GM21360 (cell line): ENCODE results near the gene CTH.
"Not testable (repeated sequence)": the region's sequence is repeated elsewhere in the genome, so short reads cannot be mapped to it uniquely, and the experiment has no call there.

Experiments
- ATAC-seq: cut with Tn5 transposase; IDR thresholded peaks from one replicate; pipeline ENCODE4 v1.9.1; 2021; ENCODE audit warnings: mild to moderate bottlenecking, moderate library complexity; ENCODE audit not compliant: unreplicated experiment

Gene CTH

GRCh38 chr1:70449049-70449448 is 38.0 kb downstream of the CTH start:
- ATAC-seq, result no peak

GRCh38 chr1:70452164-70452939 is 41.3 kb downstream of the CTH start:
- peak; percentile 56 for ATAC-seq

GRCh38 chr1:70455291-70455690 is 44.2 kb downstream of the CTH start:
- no peak for ATAC-seq

GRCh38 chr1:70458131-70458530 is 47.1 kb downstream of the CTH start:
- no peak for ATAC-seq

- no peak for ATAC-seq
Observed at GRCh38 chr1:70459496-70460225, 48.6 kb downstream of the CTH start.

GRCh38 chr1:70460740-70461713 is 50.0 kb downstream of the CTH start:
- ATAC-seq, result not testable (repeated sequence)

- ATAC-seq, result no peak
Observed at GRCh38 chr1:70462611-70463010, 51.5 kb downstream of the CTH start.

- ATAC-seq, result no peak
Observed at GRCh38 chr1:70465911-70466310, 54.8 kb downstream of the CTH start.

GRCh38 chr1:70467531-70467930 is 56.5 kb downstream of the CTH start:
- ATAC-seq, result no peak

- ATAC-seq, result no peak
Observed at GRCh38 chr1:70468180-70468579, 57.1 kb downstream of the CTH start.

GRCh38 chr1:70469184-70469583 is 58.1 kb downstream of the CTH start:
- ATAC-seq, result not testable (repeated sequence)

- no peak for ATAC-seq
Observed at GRCh38 chr1:70475023-70475422, 64.0 kb downstream of the CTH start.

- ATAC-seq, result no peak
Observed at GRCh38 chr1:70477090-70477489, 66.0 kb downstream of the CTH start.

- not testable (repeated sequence) for ATAC-seq
Observed at GRCh38 chr1:70477905-70478304, 66.8 kb downstream of the CTH start.

- ATAC-seq, result no peak
Observed at GRCh38 chr1:70483342-70483741, 72.3 kb downstream of the CTH start.

GRCh38 chr1:70485624-70486023 is 74.6 kb downstream of the CTH start:
- no peak for ATAC-seq

- no peak for ATAC-seq
Observed at GRCh38 chr1:70486676-70487458, 75.8 kb downstream of the CTH start.

GRCh38 chr1:70487459-70487815 is 76.4 kb downstream of the CTH start:
- ATAC-seq, result no peak

GRCh38 chr1:70487910-70488665 is 77.0 kb downstream of the CTH start:
- ATAC-seq, result peak; percentile 66
